WTC11 (cell line): ENCODE measurements around the gene CUL4A. TPM values are rescaled to one million over a fixed set of nuclear protein-coding genes. Genes with fewer than 3 reads are reported as not detected.
"Not testable (repeated sequence)": the region's sequence is repeated elsewhere in the genome, so short reads cannot be mapped to it uniquely, and the experiment has no call there.

ENCODE experiments used
- ATAC-seq: fragments of 200-7000 bp; cut with Tn5 transposase; 2 replicates; pipeline ENCODE4 v1.10.0; 2021; ENCODE audit warnings: mild to moderate bottlenecking, moderate library complexity
- CTCF ChIA-PET: fragments of 300-600 bp; sonication (Branson Sonifier 250); formaldehyde crosslinking; loops from one replicate; lab custom pipeline; 2021; ENCODE audit warnings: antibody characterized with exemption; lab: Charles Lee
- POLR2A ChIA-PET: fragments of 350-600 bp; sonication (Branson Sonifier 250); formaldehyde crosslinking; loops from one replicate; lab custom pipeline; 2021; ENCODE audit warnings: antibody characterized with exemption; lab: Charles Lee
- DNase-seq: peaks from one replicate; pipeline ENCODE4 v3.0.0; 2021; ENCODE audit warnings: low spot score
- H3K27ac Mint-ChIP-seq: 2 replicates; pipeline ENCODE4 v1.8.0; 2021; ENCODE audit warnings: mixed read lengths
- H3K27me3 Mint-ChIP-seq: 2 replicates; pipeline ENCODE4 v1.8.0; 2021; ENCODE audit warnings: low read depth, mild to moderate bottlenecking, moderate library complexity, mixed read lengths
- H3K36me3 Mint-ChIP-seq: 2 replicates; pipeline ENCODE4 v1.8.0; 2021; ENCODE audit warnings: mixed read lengths
- H3K4me1 Mint-ChIP-seq: 2 replicates; pipeline ENCODE4 v1.8.0; 2022; ENCODE audit warnings: mixed read lengths
- H3K4me3 Mint-ChIP-seq: 2 replicates; pipeline ENCODE4 v1.8.0; 2021; ENCODE audit warnings: mild to moderate bottlenecking, moderate library complexity, mixed read lengths
- H3K9me3 Mint-ChIP-seq: 2 replicates; pipeline ENCODE4 v1.8.0; 2021; ENCODE audit warnings: mixed read lengths
- AFF4 ChIP-seq: sonication (generic); formaldehyde crosslinking; IDR thresholded peaks from 2 replicates; pipeline ENCODE4 v1.8.1; 2023; ENCODE audit warnings: mild to moderate bottlenecking, missing genetic modification reagents, borderline replicate concordance
- ATF3 ChIP-seq: sonication (generic); formaldehyde crosslinking; conservative IDR thresholded peaks from 2 replicates; pipeline ENCODE4 v1.8.1; 2022; ENCODE audit warnings: mild to moderate bottlenecking, missing genetic modification reagents
- GABPB1 ChIP-seq: sonication (generic); formaldehyde crosslinking; IDR thresholded peaks from 2 replicates; pipeline ENCODE4 v1.8.1; 2023; ENCODE audit warnings: mild to moderate bottlenecking, missing genetic modification reagents
- HMGXB4 ChIP-seq: sonication (generic); formaldehyde crosslinking; IDR thresholded peaks from 2 replicates; pipeline ENCODE4 v1.8.1; 2023; ENCODE audit warnings: mild to moderate bottlenecking, moderate library complexity, missing genetic modification reagents
- IRF2 ChIP-seq: sonication (generic); formaldehyde crosslinking; IDR thresholded peaks from 2 replicates; pipeline ENCODE4 v1.8.0; 2022; ENCODE audit warnings: low read depth, missing genetic modification reagents, borderline replicate concordance
- JAZF1 ChIP-seq: fragments of 250-450 bp; sonication (Bioruptor Pico); IDR thresholded peaks from 2 replicates; pipeline ENCODE4 v1.9.0; 2021; ENCODE audit warnings: moderate library complexity, mild to moderate bottlenecking, inconsistent platforms
- KAT7 ChIP-seq: sonication (generic); formaldehyde crosslinking; IDR thresholded peaks from 2 replicates; pipeline ENCODE4 v1.8.1; 2023; ENCODE audit warnings: missing genetic modification reagents, mild to moderate bottlenecking, borderline replicate concordance
- MYBL2 ChIP-seq: sonication (generic); formaldehyde crosslinking; IDR thresholded peaks from 2 replicates; pipeline ENCODE4 v1.8.1; 2023; ENCODE audit warnings: mild to moderate bottlenecking, moderate library complexity, missing genetic modification reagents
- NR1H2 ChIP-seq: sonication (generic); formaldehyde crosslinking; IDR thresholded peaks from 2 replicates; pipeline ENCODE4 v1.9.0; 2021; ENCODE audit warnings: mild to moderate bottlenecking, moderate library complexity, missing genetic modification reagents
- NR2C2 ChIP-seq: sonication (generic); formaldehyde crosslinking; IDR thresholded peaks from 2 replicates; pipeline ENCODE4 v1.8.0; 2022; ENCODE audit warnings: mild to moderate bottlenecking, missing genetic modification reagents
- NR3C1 ChIP-seq: sonication (generic); formaldehyde crosslinking; conservative IDR thresholded peaks from 2 replicates; pipeline ENCODE4 v1.8.1; 2023; ENCODE audit warnings: low read depth, mild to moderate bottlenecking, missing genetic modification reagents
- OVOL2 ChIP-seq: fragments of 250-450 bp; sonication (Bioruptor Pico); IDR thresholded peaks from 2 replicates; pipeline ENCODE4 v1.9.0; 2021; ENCODE audit warnings: mild to moderate bottlenecking, borderline replicate concordance
- SP1 ChIP-seq: sonication (generic); formaldehyde crosslinking; conservative IDR thresholded peaks from 2 replicates; pipeline ENCODE4 v1.8.1; 2022; ENCODE audit warnings: missing genetic modification reagents
- TEAD4 ChIP-seq: sonication (generic); formaldehyde crosslinking; IDR thresholded peaks from 2 replicates; pipeline ENCODE4 v1.8.0; 2022; ENCODE audit warnings: mild to moderate bottlenecking, missing genetic modification reagents
- ZMAT4 ChIP-seq: fragments of 250-450 bp; sonication (Bioruptor Pico); IDR thresholded peaks from 2 replicates; pipeline ENCODE4 v1.9.0; 2021; ENCODE audit warnings: mild to moderate bottlenecking
- ZNF219 ChIP-seq: sonication (generic); formaldehyde crosslinking; IDR thresholded peaks from 2 replicates; pipeline ENCODE4 v1.8.0; 2023; ENCODE audit warnings: missing genetic modification reagents, mild to moderate bottlenecking, borderline replicate concordance
- ZNF396 ChIP-seq: fragments of 250-450 bp; sonication (Bioruptor Pico); IDR thresholded peaks from 2 replicates; pipeline ENCODE4 v1.8.0; 2021; ENCODE audit warnings: mild to moderate bottlenecking, moderate library complexity, borderline replicate concordance
- ZNF512 ChIP-seq: sonication (generic); formaldehyde crosslinking; IDR thresholded peaks from 2 replicates; pipeline ENCODE4 v1.8.1; 2022; ENCODE audit warnings: missing genetic modification reagents, borderline replicate concordance
- total RNA-seq: library from RNA; stranded (reverse); gene quantifications from 3 replicates; pipeline ENCODE4 v1.2.3, GENCODE V29; 2021

CUL4A gene
- total RNA-seq, 1 experiment from 2014 or later: 99.9 TPM

GRCh38 chr13:113309473-113309872 lies 100.1 kb downstream of the CUL4A start (continued):
- no peak for TF ChIP-seq OVOL2
- TF ChIP-seq ZNF219 (CRISPR knock-in tag): no peak
- no peak for TF ChIP-seq NR1H2 (CRISPR knock-in tag)
- no peak for TF ChIP-seq HMGXB4
- TF ChIP-seq NR2C2 (CRISPR knock-in tag): no peak
- no peak for TF ChIP-seq ZNF396 (CRISPR knock-in tag)
- TF ChIP-seq ATF3 (CRISPR knock-in tag): no peak
- TF ChIP-seq JAZF1: no peak
- TF ChIP-seq MYBL2 (CRISPR knock-in tag): no peak

- H3K9me3 Mint-ChIP-seq, H3K4me1 Mint-ChIP-seq, H3K27me3 Mint-ChIP-seq, CTCF ChIA-PET, H3K27ac Mint-ChIP-seq, DNase-seq, H3K4me3 Mint-ChIP-seq, POLR2A ChIA-PET, ATAC-seq: not testable (repeated sequence)
- H3K36me3 Mint-ChIP-seq: peaks cover 30% of the 10 kb centered on the region
Measured at GRCh38 chr13:113314112-113314511, 104.7 kb downstream of the CUL4A start.

GRCh38 chr13:113314895-113315470 lies 105.6 kb downstream of the CUL4A start:
- H3K4me3 Mint-ChIP-seq, H3K27ac Mint-ChIP-seq, DNase-seq, H3K4me1 Mint-ChIP-seq, H3K27me3 Mint-ChIP-seq, CTCF ChIA-PET, POLR2A ChIA-PET, ATAC-seq, H3K9me3 Mint-ChIP-seq: not testable (repeated sequence)
- H3K36me3 Mint-ChIP-seq: peaks cover 30% of the 10 kb centered on the region

GRCh38 chr13:113315992-113316391 lies 106.6 kb downstream of the CUL4A start:
- POLR2A ChIA-PET: no interaction called here
- CTCF ChIA-PET: interaction anchor here (1.1 kb wide), 1 partner anchor 78 kb away, joined by 4 read pairs; no protein-coding TSS in a partner anchor
- H3K27ac Mint-ChIP-seq: no peak overlapping the region
- H3K36me3 Mint-ChIP-seq: peaks cover 35% of the 10 kb centered on the region
- no peaks in the 10 kb centered on the region for H3K27me3 Mint-ChIP-seq
- no peaks in the 10 kb centered on the region for H3K4me1 Mint-ChIP-seq
- H3K9me3 Mint-ChIP-seq: no peaks in the 10 kb centered on the region
- no peak overlapping the region for H3K4me3 Mint-ChIP-seq
- ATAC-seq (no peak), DNase-seq (no peak)
- TF ChIP-seq GABPB1 (CRISPR knock-in tag) (no peak), NR2C2 (CRISPR knock-in tag) (no peak), ZNF512 (CRISPR knock-in tag) (no peak), SP1 (no peak), ZNF396 (CRISPR knock-in tag) (no peak), HMGXB4 (no peak), IRF2 (CRISPR knock-in tag) (no peak), TEAD4 (no peak), KAT7 (CRISPR knock-in tag) (no peak), ZNF219 (CRISPR knock-in tag) (no peak), NR1H2 (CRISPR knock-in tag) (no peak), AFF4 (CRISPR knock-in tag) (no peak), ZMAT4 (CRISPR knock-in tag) (no peak), NR3C1 (CRISPR knock-in tag) (no peak)
